Measurements from ENCODE around the gene OGDH. TPM values are rescaled to one million over a fixed set of nuclear protein-coding genes. Genes with fewer than 3 reads are reported as not detected.

The OGDH gene
- total RNA-seq, 1 donor: 99.7 TPM

GRCh38 chr7:44646921-44647636 lies 40.7 kb downstream of the OGDH start:
- peak; percentile 55 for DNase-seq (ENCODE audit: low read depth)
- TF ChIP-seq CTCF (IDR thresholded peaks at IDR 0.05; ENCODE audit: insufficient read depth, low read depth, low read length): no peak
- no peak overlapping the region for H3K4me3 ChIP-seq (ENCODE audit: low read depth, low read length)

GRCh38 chr7:44647981-44648714 lies 41.7 kb downstream of the OGDH start:
- DNase-seq (ENCODE audit: low read depth): no peak

GRCh38 chr7:44650242-44650641 lies 43.8 kb downstream of the OGDH start:
- DNase-seq (ENCODE audit: low read depth): no peak
- TF ChIP-seq CTCF (IDR thresholded peaks at IDR 0.05; ENCODE audit: insufficient read depth, low read depth, low read length): no peak
- no peak overlapping the region for H3K4me3 ChIP-seq (ENCODE audit: low read depth, low read length)

More at GRCh38 chr7:44647981-44648714, 41.7 kb downstream of the OGDH start:
- TF ChIP-seq CTCF (IDR thresholded peaks at IDR 0.05; ENCODE audit: insufficient read depth, low read depth, low read length): no peak
- no peak overlapping the region for H3K4me3 ChIP-seq (ENCODE audit: low read depth, low read length)

GRCh38 chr7:44650772-44651171 lies 44.3 kb downstream of the OGDH start:
- DNase-seq (ENCODE audit: low read depth): no peak
- TF ChIP-seq CTCF (IDR thresholded peaks at IDR 0.05; ENCODE audit: insufficient read depth, low read depth, low read length): no peak
- H3K4me3 ChIP-seq (ENCODE audit: low read depth, low read length): no peak overlapping the region

GRCh38 chr7:44652535-44652934 lies 46.1 kb downstream of the OGDH start:
- no peak overlapping the region for H3K4me3 ChIP-seq (ENCODE audit: low read depth, low read length)
- DNase-seq (ENCODE audit: low read depth): no peak
- TF ChIP-seq CTCF (IDR thresholded peaks at IDR 0.05; ENCODE audit: insufficient read depth, low read depth, low read length): no peak

- no peak for TF ChIP-seq CTCF (IDR thresholded peaks at IDR 0.05; ENCODE audit: insufficient read depth, low read depth, low read length)
- DNase-seq (ENCODE audit: low read depth): no peak
- no peak overlapping the region for H3K4me3 ChIP-seq (ENCODE audit: low read depth, low read length)
Measured at GRCh38 chr7:44654255-44654796, 47.9 kb downstream of the OGDH start.
